ENCODE measurements around the gene ACBD6.

Gene ACBD6

GRCh38 chr1:180261524-180262155 is 240.7 kb downstream of the ACBD6 start:
- no peak for DNase-seq (ENCODE audit: low read depth, low spot score)
- no peak overlapping the region for H3K27ac ChIP-seq

- DNase-seq (ENCODE audit: low read depth, low spot score): no peak
- H3K27ac ChIP-seq: no peak overlapping the region
These were observed 241.3 kb downstream of the ACBD6 start for GRCh38 chr1:180261030-180261429.

- H3K27ac ChIP-seq: no peak overlapping the region
These were observed 241.8 kb downstream of the ACBD6 start for GRCh38 chr1:180260541-180260940.

GRCh38 chr1:180259431-180260338 is 242.7 kb downstream of the ACBD6 start:
- H3K27ac ChIP-seq: no peak overlapping the region
- DNase-seq (ENCODE audit: low read depth, low spot score): no peak

More at GRCh38 chr1:180260541-180260940, 241.8 kb downstream of the ACBD6 start:
- no peak for DNase-seq (ENCODE audit: low read depth, low spot score)

- DNase-seq (ENCODE audit: low read depth, low spot score): no peak
- H3K27ac ChIP-seq: no peak overlapping the region
These were observed 243.4 kb downstream of the ACBD6 start for GRCh38 chr1:180258935-180259334.

GRCh38 chr1:180258290-180258689 is 244.1 kb downstream of the ACBD6 start:
- no peak for DNase-seq (ENCODE audit: low read depth, low spot score)

GRCh38 chr1:180257486-180257885 is 244.9 kb downstream of the ACBD6 start:
- DNase-seq (ENCODE audit: low read depth, low spot score): no peak

More at GRCh38 chr1:180258290-180258689, 244.1 kb downstream of the ACBD6 start:
- H3K27ac ChIP-seq: no peak overlapping the region

GRCh38 chr1:180257028-180257386 is 245.4 kb downstream of the ACBD6 start:
- DNase-seq (ENCODE audit: low read depth, low spot score): no peak

More at GRCh38 chr1:180257486-180257885, 244.9 kb downstream of the ACBD6 start:
- no peak overlapping the region for H3K27ac ChIP-seq

GRCh38 chr1:180256341-180257027 is 245.9 kb downstream of the ACBD6 start:
- no peak for DNase-seq (ENCODE audit: low read depth, low spot score)
- no peak overlapping the region for H3K27ac ChIP-seq

More at GRCh38 chr1:180257028-180257386, 245.4 kb downstream of the ACBD6 start:
- no peak overlapping the region for H3K27ac ChIP-seq

GRCh38 chr1:180255536-180256340 is 246.6 kb downstream of the ACBD6 start:
- H3K27ac ChIP-seq: no peak overlapping the region
- no peak for DNase-seq (ENCODE audit: low read depth, low spot score)

- H3K27ac ChIP-seq: no peak overlapping the region
- DNase-seq (ENCODE audit: low read depth, low spot score): no peak
These were observed 247.5 kb downstream of the ACBD6 start for GRCh38 chr1:180254854-180255253.

- H3K27ac ChIP-seq: no peak overlapping the region
- DNase-seq (ENCODE audit: low read depth, low spot score): no peak
These were observed 247.9 kb downstream of the ACBD6 start for GRCh38 chr1:180254496-180254819.

GRCh38 chr1:180253585-180254495 is 248.5 kb downstream of the ACBD6 start:
- H3K27ac ChIP-seq: no peak overlapping the region
- no peak for DNase-seq (ENCODE audit: low read depth, low spot score)

GRCh38 chr1:180252638-180253536 is 249.5 kb downstream of the ACBD6 start:
- no peak overlapping the region for H3K27ac ChIP-seq
- DNase-seq (ENCODE audit: low read depth, low spot score): no peak

- no peak for DNase-seq (ENCODE audit: low read depth, low spot score)
- no peak overlapping the region for H3K27ac ChIP-seq
These were observed 250.7 kb downstream of the ACBD6 start for GRCh38 chr1:180251526-180252305.

- H3K27ac ChIP-seq: no peak overlapping the region
- no peak for DNase-seq (ENCODE audit: low read depth, low spot score)
These were observed 251.4 kb downstream of the ACBD6 start for GRCh38 chr1:180250883-180251509.

GRCh38 chr1:180250499-180250770 is 251.9 kb downstream of the ACBD6 start:
- H3K27ac ChIP-seq: no peak overlapping the region
- no peak for DNase-seq (ENCODE audit: low read depth, low spot score)
